ENCODE data around the gene C16orf78. TPM values are rescaled to one million over a fixed set of nuclear protein-coding genes. Genes with fewer than 3 reads are reported as not detected.

Gene C16orf78
- total RNA-seq, 1 experiment from 2014 or later = not detected

DNA sequence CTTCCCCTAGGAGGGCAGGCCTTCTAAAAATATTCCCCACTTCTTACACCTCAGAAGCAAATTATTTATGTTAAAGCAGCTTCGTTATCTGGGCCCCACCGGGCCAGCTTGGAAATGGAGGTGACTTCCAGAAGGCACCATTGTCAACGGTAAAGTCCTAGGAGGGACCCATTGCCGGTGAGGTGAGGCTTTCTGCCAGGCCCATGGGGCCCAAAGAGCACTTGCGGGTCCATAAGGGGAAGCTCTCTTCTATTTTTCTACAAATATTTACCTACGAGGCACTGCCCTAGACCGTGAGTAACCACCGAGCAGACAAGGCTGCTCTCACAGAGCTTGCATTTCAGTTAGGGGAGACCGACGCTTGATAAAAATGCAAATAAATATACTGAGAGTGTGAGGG lies 41.5 kb downstream of the C16orf78 start:
- H4K20me1 ChIP-seq (ENCODE audit: insufficient read depth) = no peaks in the 10 kb centered on the region
- H3K79me2 ChIP-seq (ENCODE audit: low read depth) = no peaks in the 10 kb centered on the region
- CTCF ChIA-PET = no interaction called here
- DNase-seq = no peak
- POLR2A ChIA-PET (ENCODE audit: unreplicated experiment) = no interaction called here
- no peaks in the 10 kb centered on the region for H3K9me2 ChIP-seq (ENCODE audit: insufficient read depth)
- no peak for TF ChIP-seq EZH2 (IDR thresholded peaks at IDR 0.05; ENCODE audit: low read depth)
- no peak overlapping the region for H3K4me3 ChIP-seq
- H3F3A ChIP-seq (ENCODE audit: insufficient read depth, low read depth) = no peaks in the 10 kb centered on the region
- no peak overlapping the region for H3K4me2 ChIP-seq
- peaks cover 64% of the 10 kb centered on the region for H3K27me3 ChIP-seq (ENCODE audit: insufficient read depth, low read depth)
- no peaks in the 10 kb centered on the region for H3K36me3 ChIP-seq (ENCODE audit: low read depth)
- H3K9me3 ChIP-seq (ENCODE audit: insufficient read depth, low read depth) = no peaks in the 10 kb centered on the region
- intact Hi-C loops (cut with micrococcal nuclease; ENCODE audit: unreplicated experiment) = no loop called here
- H2AFZ ChIP-seq = no peak overlapping the region
- H3K27ac ChIP-seq = no peak overlapping the region
- no peaks in the 10 kb centered on the region for H3K4me1 ChIP-seq (replicated peaks; ENCODE audit: insufficient read depth)
- BruUV-seq (replicated peaks) = no TSS peak

DNA sequence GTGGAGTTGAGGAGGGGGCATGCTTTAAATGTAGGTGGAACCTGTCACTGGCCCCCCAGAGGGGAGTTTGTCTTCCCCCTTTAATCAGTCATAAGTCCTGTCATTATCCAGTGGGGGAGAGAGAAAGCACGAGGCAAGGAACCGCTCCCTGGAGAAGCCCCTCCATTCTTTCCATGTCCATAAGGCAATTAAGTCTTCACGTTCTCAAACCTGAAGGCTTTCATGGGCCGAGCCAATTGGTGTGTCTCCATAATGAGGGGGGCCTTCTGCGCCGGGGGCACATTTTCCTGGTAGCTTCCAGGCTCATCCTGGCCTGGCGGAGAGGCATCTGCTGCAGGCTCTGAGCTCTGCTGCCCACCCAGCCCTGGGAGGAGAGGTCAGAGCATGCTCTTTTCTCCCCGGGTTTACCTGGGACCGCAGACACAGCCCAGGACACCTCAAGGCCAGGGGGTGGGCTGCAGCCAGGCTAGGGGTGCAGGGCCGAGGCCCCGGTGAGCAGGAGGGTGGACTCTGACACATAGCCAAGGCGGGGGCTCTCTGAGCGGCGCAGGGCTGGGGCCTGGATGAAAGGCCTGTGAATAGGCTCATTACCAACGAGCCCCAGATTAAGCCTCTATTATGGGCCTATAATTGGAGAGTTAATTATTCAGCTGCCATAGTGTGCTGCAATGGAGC lies 42.5 kb downstream of the C16orf78 start:
- no peak for DNase-seq
- no peaks in the 10 kb centered on the region for H3K79me2 ChIP-seq (ENCODE audit: low read depth)
- no peaks in the 10 kb centered on the region for H4K20me1 ChIP-seq (ENCODE audit: insufficient read depth)
- H3K36me3 ChIP-seq (ENCODE audit: low read depth) = no peaks in the 10 kb centered on the region
- no peaks in the 10 kb centered on the region for H3K9me3 ChIP-seq (ENCODE audit: insufficient read depth, low read depth)
- H3K4me2 ChIP-seq = no peak overlapping the region
- ChIA-PET POLR2A (ENCODE audit: unreplicated experiment) (no interaction called here), CTCF (no interaction called here)
- H3K27ac ChIP-seq = no peak overlapping the region
- no peaks in the 10 kb centered on the region for H3K4me1 ChIP-seq (replicated peaks; ENCODE audit: insufficient read depth)
- TF ChIP-seq EZH2 (IDR thresholded peaks at IDR 0.05; ENCODE audit: low read depth) (no peak), CTCF (conservative IDR thresholded peaks at IDR 0.05) (no peak)
- intact Hi-C loops (cut with micrococcal nuclease; ENCODE audit: unreplicated experiment) = no loop called here
- H3K9me2 ChIP-seq (ENCODE audit: insufficient read depth) = no peaks in the 10 kb centered on the region
- H3K4me3 ChIP-seq = no peak overlapping the region
- H3K27me3 ChIP-seq (ENCODE audit: insufficient read depth, low read depth) = peaks cover 75% of the 10 kb centered on the region
- H3F3A ChIP-seq (ENCODE audit: insufficient read depth, low read depth) = no peaks in the 10 kb centered on the region
- H2AFZ ChIP-seq = no peak overlapping the region
- BruUV-seq (replicated peaks) = no TSS peak

DNA sequence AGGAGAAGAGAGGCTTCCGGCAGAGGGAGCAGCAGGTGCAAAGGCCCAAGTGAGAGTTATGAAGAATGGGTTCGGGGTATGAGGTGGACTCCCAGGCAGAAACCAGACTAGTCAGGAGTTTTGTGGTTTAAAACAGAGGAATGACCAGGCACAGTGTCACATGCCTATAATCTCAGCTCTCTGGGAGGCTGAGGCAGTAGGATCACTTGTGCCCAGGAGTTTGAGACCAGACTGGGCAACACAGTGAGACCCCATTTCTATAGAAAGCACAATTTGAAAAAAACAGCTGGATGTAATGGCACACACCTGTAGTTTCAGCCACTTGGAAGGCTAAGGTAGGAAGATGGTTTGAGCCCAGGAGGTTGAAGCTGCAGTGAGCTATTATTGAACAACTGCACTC lies 43.8 kb downstream of the C16orf78 start:
- BruUV-seq (replicated peaks) = no TSS peak
- no peaks in the 10 kb centered on the region for H4K20me1 ChIP-seq (ENCODE audit: insufficient read depth)
- no peak for DNase-seq
- H3K4me3 ChIP-seq = no peak overlapping the region
- no peaks in the 10 kb centered on the region for H3K36me3 ChIP-seq (ENCODE audit: low read depth)
- no peaks in the 10 kb centered on the region for H3F3A ChIP-seq (ENCODE audit: insufficient read depth, low read depth)
- H3K27me3 ChIP-seq (ENCODE audit: insufficient read depth, low read depth) = peaks cover 86% of the 10 kb centered on the region
- H2AFZ ChIP-seq = no peak overlapping the region
- no peak for TF ChIP-seq CTCF (conservative IDR thresholded peaks at IDR 0.05)
- no peak for TF ChIP-seq EZH2 (IDR thresholded peaks at IDR 0.05; ENCODE audit: low read depth)
- intact Hi-C loops (cut with micrococcal nuclease; ENCODE audit: unreplicated experiment) = no loop called here
- H3K4me1 ChIP-seq (replicated peaks; ENCODE audit: insufficient read depth) = no peaks in the 10 kb centered on the region
- ChIA-PET POLR2A (ENCODE audit: unreplicated experiment) (no interaction called here), CTCF (interaction anchor here (0.7 kb wide), 1 partner anchor 17 kb away, joined by 3 read pairs; no protein-coding TSS in a partner anchor)
- H3K9me3 ChIP-seq (ENCODE audit: insufficient read depth, low read depth) = no peaks in the 10 kb centered on the region
- H3K79me2 ChIP-seq (ENCODE audit: low read depth) = no peaks in the 10 kb centered on the region
- no peak overlapping the region for H3K27ac ChIP-seq
- H3K9me2 ChIP-seq (ENCODE audit: insufficient read depth) = no peaks in the 10 kb centered on the region
- no peak overlapping the region for H3K4me2 ChIP-seq

DNA sequence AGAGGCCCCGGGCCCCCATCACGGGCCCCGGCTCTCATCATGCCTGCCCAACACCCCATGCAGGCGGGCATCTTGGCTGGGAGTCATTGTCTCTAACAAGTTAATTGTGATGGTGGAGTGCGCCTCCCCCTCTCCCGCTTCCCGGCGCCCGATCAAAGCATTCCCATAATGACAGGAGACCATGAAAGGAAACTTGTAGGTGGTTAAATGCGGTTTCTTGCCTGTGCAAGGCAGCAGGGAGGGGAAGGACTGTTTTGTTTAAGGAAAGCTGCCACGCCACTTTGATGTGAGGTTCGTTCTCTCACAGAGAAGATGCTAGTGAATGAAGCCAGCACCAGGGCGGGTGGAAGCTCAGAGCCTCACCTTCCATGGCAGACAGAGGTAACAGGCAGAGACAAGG lies 45.4 kb downstream of the C16orf78 start:
- no peaks in the 10 kb centered on the region for H3K36me3 ChIP-seq (ENCODE audit: low read depth)
- DNase-seq = no peak
- no peaks in the 10 kb centered on the region for H4K20me1 ChIP-seq (ENCODE audit: insufficient read depth)
- no peak overlapping the region for H3K4me2 ChIP-seq
- TF ChIP-seq EZH2 (IDR thresholded peaks at IDR 0.05; ENCODE audit: low read depth) (no peak), CTCF (conservative IDR thresholded peaks at IDR 0.05) (no peak)
- intact Hi-C loops (cut with micrococcal nuclease; ENCODE audit: unreplicated experiment) = no loop called here
- no peak overlapping the region for H3K27ac ChIP-seq
- H3F3A ChIP-seq (ENCODE audit: insufficient read depth, low read depth) = no peaks in the 10 kb centered on the region
- no TSS peak for BruUV-seq (replicated peaks)
- H3K79me2 ChIP-seq (ENCODE audit: low read depth) = no peaks in the 10 kb centered on the region
- H3K27me3 ChIP-seq (ENCODE audit: insufficient read depth, low read depth) = peaks cover 85% of the 10 kb centered on the region
- POLR2A ChIA-PET (ENCODE audit: unreplicated experiment) = no interaction called here
- H2AFZ ChIP-seq = no peak overlapping the region
- CTCF ChIA-PET = no interaction called here
- no peaks in the 10 kb centered on the region for H3K4me1 ChIP-seq (replicated peaks; ENCODE audit: insufficient read depth)
- H3K9me2 ChIP-seq (ENCODE audit: insufficient read depth) = no peaks in the 10 kb centered on the region
- H3K4me3 ChIP-seq = no peak overlapping the region
- H3K9me3 ChIP-seq (ENCODE audit: insufficient read depth, low read depth) = no peaks in the 10 kb centered on the region

All from PC-9 (cell line).